ENCODE results near the gene CCL14. TPM values are rescaled to one million over a fixed set of nuclear protein-coding genes. Genes with fewer than 3 reads are reported as not detected.
"Not testable (repeated sequence)": the region's sequence is repeated elsewhere in the genome, so short reads cannot be mapped to it uniquely, and the experiment has no call there.

CCL14 gene
- total RNA-seq (2014; rRNA removed; shearing (Covaris generic)): not detected in 2 replicates
- polyA plus RNA-seq (2014; cell fraction: nucleus; rRNA removed): not detected in 2 replicates

GRCh38 chr17:35986643-35987042 lies at the start of gene CCL14:
Gene CCL14, minus strand, starts transcription at chr17:35986729. Its CDS starts 80 bp downstream, at chr17:35986649.
- no peak for DNase-seq (ENCODE audit: extremely low read depth, low read depth)

GRCh38 chr17:36036235-36036634 lies 49.7 kb upstream of the CCL14 start:
- no peak for DNase-seq (ENCODE audit: extremely low read depth, low read depth)

- no peak for DNase-seq (ENCODE audit: extremely low read depth, low read depth)
Measured at GRCh38 chr17:36034127-36034526, 47.6 kb upstream of the CCL14 start.

GRCh38 chr17:36030956-36031355 lies 44.4 kb upstream of the CCL14 start:
- no peak for DNase-seq (ENCODE audit: extremely low read depth, low read depth)

- no peak for DNase-seq (ENCODE audit: extremely low read depth, low read depth)
Measured at GRCh38 chr17:36027761-36028160, 41.2 kb upstream of the CCL14 start.

GRCh38 chr17:36024106-36024869 lies 37.8 kb upstream of the CCL14 start:
- no peak for DNase-seq (ENCODE audit: extremely low read depth, low read depth)

GRCh38 chr17:36019423-36019822 lies 32.9 kb upstream of the CCL14 start:
- DNase-seq (ENCODE audit: extremely low read depth, low read depth): no peak

- no peak for DNase-seq (ENCODE audit: extremely low read depth, low read depth)
Measured at GRCh38 chr17:36017799-36018198, 31.3 kb upstream of the CCL14 start, which contains the start of gene CCL23. Gene CCL23, minus strand, starts transcription at chr17:36017972. Its CDS starts 75 bp downstream, at chr17:36017897.

GRCh38 chr17:36016555-36016954 lies 30.0 kb upstream of the CCL14 start:
- no peak for DNase-seq (ENCODE audit: extremely low read depth, low read depth)

DNA sequence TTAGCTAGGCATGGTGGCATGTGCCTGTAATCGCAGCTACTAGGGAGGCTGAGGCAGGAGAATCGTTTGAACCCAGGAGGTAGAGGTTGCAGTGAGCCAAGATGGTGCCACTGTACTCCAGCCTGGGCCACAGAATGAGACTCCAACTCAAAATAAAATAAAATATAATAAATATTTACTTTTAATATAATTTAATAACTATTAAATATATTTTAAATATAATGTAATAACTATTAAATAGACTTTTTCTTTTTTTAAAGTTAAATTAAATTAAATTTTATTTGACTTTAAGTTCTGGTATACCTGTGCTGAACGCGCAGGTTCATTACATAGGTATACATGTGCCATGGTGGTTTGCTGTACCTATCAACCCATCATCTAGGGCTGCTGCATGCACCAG lies 29.4 kb upstream of the CCL14 start:
- DNase-seq (ENCODE audit: extremely low read depth, low read depth): not testable (repeated sequence)

- DNase-seq (ENCODE audit: extremely low read depth, low read depth): no peak
Measured at GRCh38 chr17:36014946-36015345, 28.4 kb upstream of the CCL14 start.

GRCh38 chr17:36011201-36011600 lies 24.7 kb upstream of the CCL14 start:
- DNase-seq (ENCODE audit: extremely low read depth, low read depth): no peak

DNA sequence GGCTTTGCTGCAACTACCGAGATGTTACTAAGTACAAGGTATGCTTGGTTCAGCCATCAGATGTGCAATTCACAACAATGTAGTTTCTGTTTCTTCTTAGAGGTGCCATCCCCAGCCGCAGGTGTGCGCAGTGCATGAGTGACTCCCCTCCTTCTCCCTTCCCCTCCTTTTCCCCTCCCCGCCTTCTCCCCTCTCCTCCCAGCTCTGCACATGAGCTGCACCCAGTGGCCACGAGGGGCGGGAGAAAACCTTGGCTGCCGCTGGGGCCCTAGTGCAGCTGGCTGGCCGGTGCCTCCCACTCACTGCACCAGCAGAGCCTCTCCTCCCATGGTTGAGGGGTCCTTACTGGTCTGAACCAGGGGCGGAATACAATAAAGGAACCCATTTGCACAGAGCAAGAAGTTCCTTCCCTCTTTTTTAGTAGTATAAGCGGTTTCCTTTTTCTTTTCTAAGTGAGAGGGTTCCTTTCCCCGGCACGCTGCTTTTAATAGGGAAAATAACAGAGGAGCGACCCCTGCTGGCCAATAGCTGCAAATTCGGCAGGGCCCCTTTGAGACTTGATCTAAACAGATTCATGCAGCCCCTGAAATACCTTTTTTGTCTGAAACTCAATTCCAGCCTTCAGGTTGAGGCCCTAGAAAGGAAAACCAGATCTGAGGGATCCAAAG lies 22.6 kb upstream of the CCL14 start:
- no peak for DNase-seq (ENCODE audit: extremely low read depth, low read depth)

DNA sequence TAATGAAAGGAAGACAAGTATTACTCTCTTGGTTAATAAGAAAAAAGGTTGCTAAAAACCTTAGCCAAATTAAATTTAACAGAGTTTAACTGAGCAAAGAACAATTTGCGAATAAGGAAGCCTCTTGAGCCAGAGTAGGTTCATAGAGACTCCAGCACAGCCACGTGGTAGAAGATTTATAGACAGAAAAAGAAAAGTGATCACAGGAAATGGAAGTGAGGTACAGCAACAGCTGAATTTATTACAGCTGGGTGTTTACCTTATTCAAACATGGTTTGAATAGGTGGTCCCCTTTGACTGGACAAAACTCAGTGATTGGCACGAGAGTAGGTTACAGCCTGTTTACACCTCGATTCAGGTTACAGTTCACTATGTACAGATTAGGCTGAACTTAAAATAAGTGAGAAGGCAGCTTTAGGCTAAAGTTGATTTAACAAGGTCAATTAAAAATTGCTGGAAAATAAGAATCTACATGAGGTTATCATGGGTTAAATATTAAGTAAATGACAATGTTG lies 18.1 kb upstream of the CCL14 start:
- no peak for DNase-seq (ENCODE audit: extremely low read depth, low read depth)

DNA sequence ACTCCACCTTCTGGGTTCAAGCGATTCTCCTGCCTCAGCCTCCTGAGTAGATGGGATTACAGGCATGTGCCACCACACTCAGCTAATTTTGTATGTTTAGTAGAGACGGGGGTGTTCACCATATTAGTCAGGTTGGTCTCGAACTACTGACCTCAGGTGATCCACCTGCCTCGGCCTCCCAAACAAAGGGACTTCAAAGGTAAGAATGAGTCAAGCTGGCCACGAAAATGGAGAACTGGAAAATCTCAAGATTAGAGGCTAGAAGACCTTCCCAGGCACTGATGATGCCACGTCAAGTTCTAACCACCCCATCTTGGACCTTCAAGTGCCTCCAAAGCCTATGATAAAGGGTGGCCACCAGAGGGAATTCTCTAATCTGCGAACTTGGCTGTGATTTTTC lies 16.1 kb upstream of the CCL14 start:
- no peak for DNase-seq (ENCODE audit: extremely low read depth, low read depth)

- no peak for DNase-seq (ENCODE audit: extremely low read depth, low read depth)
Measured at GRCh38 chr17:36001862-36002603, 15.5 kb upstream of the CCL14 start.

DNA sequence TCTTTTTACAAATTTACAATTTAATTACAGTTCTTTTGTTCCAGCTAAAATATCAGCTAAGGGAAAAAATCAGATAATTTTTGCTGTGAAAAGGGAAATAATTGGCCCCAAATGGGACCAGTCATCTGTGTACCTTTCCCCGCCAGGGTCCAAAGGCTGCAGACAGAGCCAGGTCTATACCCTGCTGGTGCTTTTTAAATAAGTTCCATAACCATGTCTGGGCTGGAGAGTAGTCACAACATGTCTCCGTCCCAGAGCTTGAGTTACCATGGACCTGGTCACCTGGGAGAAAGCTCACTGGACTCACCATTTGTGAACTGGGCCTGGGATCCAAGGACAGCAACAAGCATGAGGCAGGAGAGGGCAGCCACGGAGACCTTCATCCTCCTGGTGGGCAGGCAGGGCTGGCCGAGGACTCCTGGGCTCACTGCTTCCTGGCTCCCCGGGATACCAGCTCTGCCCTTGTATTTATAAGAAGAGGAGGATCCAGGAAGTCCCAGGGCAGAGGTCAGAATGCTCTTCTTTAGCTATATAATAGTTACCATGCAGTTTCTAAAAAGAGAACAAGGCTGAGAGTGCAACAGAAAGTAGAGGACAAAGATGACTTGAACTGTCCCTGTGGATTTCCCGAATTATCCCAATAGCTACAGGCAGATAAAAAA lies 14.7 kb upstream of the CCL14 start, which contains the start of gene CCL15:
CCL15 (minus strand) TSS at position 444 of the 662 bp plus-strand sequence; CDS start at position 383, 61 bp downstream.
- DNase-seq (ENCODE audit: extremely low read depth, low read depth): no peak

- no peak for DNase-seq (ENCODE audit: extremely low read depth, low read depth)
Measured at GRCh38 chr17:36000732-36001109, 14.2 kb upstream of the CCL14 start.

DNA sequence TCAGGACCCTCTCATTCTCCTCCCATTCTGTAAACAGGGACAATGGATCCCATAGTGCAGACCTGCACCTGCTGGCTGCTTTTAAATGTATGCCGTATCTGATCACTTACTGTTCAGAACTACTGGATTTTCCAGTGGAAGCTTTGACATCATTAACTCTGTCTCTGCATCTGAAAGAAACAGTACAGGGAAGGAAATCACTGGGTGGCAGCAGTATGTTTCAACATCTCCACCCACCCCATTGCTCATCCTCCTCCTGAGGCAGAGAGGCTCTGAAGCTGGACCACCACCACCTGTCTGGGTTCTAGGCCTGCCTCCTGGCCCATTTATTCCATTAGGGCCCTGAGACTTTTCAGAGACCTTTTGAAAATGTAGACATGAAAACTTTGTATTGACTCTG lies 12.2 kb upstream of the CCL14 start:
- no peak for DNase-seq (ENCODE audit: extremely low read depth, low read depth)

DNA sequence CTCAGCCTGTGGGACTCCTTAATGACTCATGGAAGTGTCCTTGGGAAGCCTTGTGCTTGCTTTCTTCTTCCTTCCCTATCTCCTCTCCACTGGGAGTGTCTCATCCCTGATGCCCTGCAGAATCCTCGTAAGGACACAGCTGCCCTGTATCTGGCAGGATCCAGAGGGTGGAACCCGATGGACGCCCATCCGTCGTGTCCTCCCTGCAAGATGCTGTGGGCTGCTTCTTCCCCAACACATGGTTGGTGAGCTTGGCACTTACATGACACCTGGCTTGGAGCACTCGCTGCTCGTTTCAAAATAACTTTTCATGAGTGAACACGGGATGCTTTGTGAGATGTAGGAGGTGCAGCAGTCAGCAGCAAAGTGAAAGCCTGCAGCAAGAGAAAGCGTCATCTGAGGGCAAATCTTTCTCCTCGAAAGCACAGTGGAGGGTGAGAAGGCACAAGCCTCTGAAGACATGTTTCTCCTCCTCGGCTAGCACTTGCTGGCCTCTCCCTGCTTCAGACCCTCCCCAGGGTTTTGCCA lies 11.6 kb upstream of the CCL14 start:
- no peak for DNase-seq (ENCODE audit: extremely low read depth, low read depth)
